Spleen (tissue), 11 donors: ENCODE measurements around the gene TTLL11. TPM values are rescaled to one million over a fixed set of nuclear protein-coding genes. Genes with fewer than 3 reads are reported as not detected.

ENCODE experiments used
- DNase-seq: peaks from one replicate; pipeline ENCODE4 v3.0.0-alpha.2; 2020
- H3K27ac ChIP-seq, 8 donors: fragments of 200-600 bp; sonication (generic) in 7 of 8; 1 replicate in 4 of 8; 2 replicates in 4 of 8; pipeline versions ENCODE4 v1.5.0 to v1.8.0; 2016 to 2021; ENCODE audit warnings: inconsistent platforms in 4 of 8, mild to moderate bottlenecking in 4 of 8, moderate library complexity in 1 of 8
- H3K27me3 ChIP-seq, 7 donors: fragments of 200-600 bp; sonication (generic) in 6 of 7; replicated peaks in 1 of 7; 1 replicate in 4 of 7; 2 replicates in 3 of 7; pipeline versions ENCODE4 v1.5.0 to v1.8.0; 2016 to 2021; ENCODE audit warnings: inconsistent platforms in 3 of 7, mild to moderate bottlenecking in 1 of 7
- H3K36me3 ChIP-seq, 6 donors: fragments of 200-600 bp; sonication (generic) in 5 of 6; 1 replicate in 4 of 6; 2 replicates in 2 of 6; pipeline versions ENCODE4 v1.5.0 to v1.8.0; 2016 to 2021; ENCODE audit warnings: inconsistent platforms in 2 of 6
- H3K4me1 ChIP-seq, 6 donors: fragments of 200-600 bp; sonication (generic) in 5 of 6; 1 replicate in 3 of 6; 2 replicates in 3 of 6; pipeline versions ENCODE4 v1.5.0 to v1.8.0; 2016 to 2021; ENCODE audit warnings: inconsistent platforms in 3 of 6
- H3K4me3 ChIP-seq, 8 donors: fragments of 200-600 bp; sonication (generic) in 7 of 8; 1 replicate in 4 of 8; 2 replicates in 4 of 8; pipeline versions ENCODE4 v1.5.0 to v1.8.0; 2016 to 2021; ENCODE audit warnings: inconsistent platforms in 4 of 8, mild to moderate bottlenecking in 4 of 8, moderate library complexity in 2 of 8
- H3K9me3 ChIP-seq, 8 donors: fragments of 200-600 bp; sonication (generic) in 7 of 8; 1 replicate in 4 of 8; 2 replicates in 4 of 8; pipeline versions ENCODE4 v1.5.0 to v1.8.0; 2016 to 2021; ENCODE audit warnings: inconsistent platforms in 4 of 8
- CTCF ChIP-seq, 11 experiments: fragments of 200-600 bp in 7 of 11; fragments of 450-650 bp in 4 of 11; sonication (generic) in 4 of 11; IDR thresholded peaks in 8 of 11; conservative IDR thresholded peaks in 3 of 11; 1 replicate in 7 of 11; 2 replicates in 4 of 11; pipeline versions ENCODE4 v1.4.0 to v1.8.0; 2016 to 2021; ENCODE audit warnings: antibody characterized with exemption in 11 of 11, inconsistent platforms in 4 of 11, mild to moderate bottlenecking in 1 of 11
- POLR2A ChIP-seq, 3 donors: fragments of 450-650 bp; IDR thresholded peaks; one replicate each; pipeline ENCODE4 v1.5.1; 2017; ENCODE audit warnings: antibody characterized with exemption in 3 of 3, mild to moderate bottlenecking in 1 of 3
- POLR2AphosphoS5 ChIP-seq, 3 donors: sonication (generic); formaldehyde crosslinking; IDR thresholded peaks; one replicate each; pipeline ENCODE4 v1.5.1; 2017; ENCODE audit warnings: antibody characterized with exemption in 3 of 3
- WGBS, 5 donors: extraction: QIAGEN DNeasy Blood & Tissue Kit in 3 of 5; methylation state at CpG; one replicate each; pipeline versions ENCODE4 v1.1.5 to v1.1.7; 2013 to 2018; 5-methylcytosine and 5-hydroxymethylcytosine counted together
- intact Hi-C: fragments of 100-400 bp; cut with DNase I; formaldehyde crosslinking; loops from one replicate; pipeline ENCODE4 v1.15.0; 2023; ENCODE audit warnings: low total_unique reads
- polyA plus RNA-seq, 3 donors: library from polyadenylated mRNA; stranded (reverse); fragments of 200-250 nt; gene quantifications; one replicate each; pipeline ENCODE4 v1.2.1, GENCODE V29; 2013
- total RNA-seq, 7 donors: library from RNA; depleted of rRNA in 3 of 7; stranded (reverse); fragments of >200 nt in 3 of 7; fragmentation: NEBNext Ultra II Directional in 4 of 7; extraction: Animal tissue kit (Norgen Biotek cat#: 25700) in 4 of 7; gene quantifications; one replicate each; pipeline versions ENCODE4 v1.1.0 to v1.2.1, GENCODE V29; 2016 to 2021
- donor health status: healthy with polysubstance abuse.
- donor health status: DM: no; HTN: no; CAD: no; lungs with moderate emphysema.
- donor health status: DM: no; HTN: no; CAD: no.
- donor health status: Bipolar disorder and iron deficiency.
- donor health status: healthy.
- donor health status: DM: no; HTN: no; CAD: no.
- donor health status: DM: yes; HTN: yes; CAD: no.

TTLL11 gene
- total and polyA plus RNA-seq, 10 donors: 1.6 to 12.8 (median 7.3) TPM

GRCh38 chr9:121818841-121819427 lies 274.2 kb downstream of the TTLL11 start:
- DNase-seq: no peak
- Histone ChIP-seq H3K27ac (no peak overlapping the region), H3K9me3 (no peaks in the 10 kb centered on the region), H3K27me3 (no peaks in the 10 kb centered on the region), H3K4me3 (no peak overlapping the region), H3K4me1 (peaks cover 0 to 23% (median 4%) of the 10 kb centered on the region in 6 donors), H3K36me3 (no peaks in the 10 kb centered on the region)
- 90 to 96% (median 94%) methylated on average over 12 of the region's 12 CpGs for WGBS, 5 donors
- intact Hi-C loops: no loop called here
- TF ChIP-seq CTCF (IDR thresholded peaks at IDR 0.05 in 8 of 11, conservative IDR thresholded peaks at IDR 0.05 in 3 of 11) (no peak), POLR2AphosphoS5 (IDR thresholded peaks at IDR 0.05) (no peak)

GRCh38 chr9:121818016-121818661 lies 275.0 kb downstream of the TTLL11 start:
- Histone ChIP-seq H3K4me3 (no peak overlapping the region), H3K36me3 (no peaks in the 10 kb centered on the region), H3K27ac (no peak overlapping the region), H3K9me3 (no peaks in the 10 kb centered on the region), H3K27me3 (no peaks in the 10 kb centered on the region), H3K4me1 (peaks cover 0 to 23% (median 4%) of the 10 kb centered on the region in 6 donors)
- TF ChIP-seq POLR2AphosphoS5 (IDR thresholded peaks at IDR 0.05): no peak
- TF ChIP-seq POLR2A (IDR thresholded peaks at IDR 0.05): no peak
- intact Hi-C loops: no loop called here
- DNase-seq: no peak
- 87 to 93% (median 90%) methylated on average over 18 to 19 of the region's 19 CpGs for WGBS, 5 donors

GRCh38 chr9:121817476-121817875 lies 275.6 kb downstream of the TTLL11 start:
- H3K4me3 ChIP-seq: no peak overlapping the region
- no peak for DNase-seq
- H3K9me3 ChIP-seq: no peaks in the 10 kb centered on the region
- H3K27me3 ChIP-seq: no peaks in the 10 kb centered on the region
- peaks cover 0 to 22% (median 4%) of the 10 kb centered on the region in 6 donors for H3K4me1 ChIP-seq
- WGBS, 5 donors: 83 to 92% (median 87%) methylated on average over 9 of the region's 9 CpGs
- TF ChIP-seq CTCF (IDR thresholded peaks at IDR 0.05 in 8 of 11, conservative IDR thresholded peaks at IDR 0.05 in 3 of 11) (no peak), POLR2AphosphoS5 (IDR thresholded peaks at IDR 0.05) (no peak), POLR2A (IDR thresholded peaks at IDR 0.05) (no peak)
- intact Hi-C loops: no loop called here
- no peak overlapping the region for H3K27ac ChIP-seq
- H3K36me3 ChIP-seq: no peaks in the 10 kb centered on the region

GRCh38 chr9:121816845-121817450 lies 276.2 kb downstream of the TTLL11 start:
- Histone ChIP-seq H3K36me3 (no peaks in the 10 kb centered on the region), H3K4me1 (peaks cover 0 to 17% (median 4%) of the 10 kb centered on the region in 6 donors), H3K4me3 (no peak overlapping the region), H3K9me3 (no peaks in the 10 kb centered on the region), H3K27me3 (no peaks in the 10 kb centered on the region), H3K27ac (no peak overlapping the region)
- TF ChIP-seq CTCF (IDR thresholded peaks at IDR 0.05 in 8 of 11, conservative IDR thresholded peaks at IDR 0.05 in 3 of 11): no peak
- TF ChIP-seq POLR2AphosphoS5 (IDR thresholded peaks at IDR 0.05): no peak
- no peak for TF ChIP-seq POLR2A (IDR thresholded peaks at IDR 0.05)
- WGBS, 5 donors: 82 to 91% (median 89%) methylated on average over 12 of the region's 12 CpGs
- DNase-seq: no peak
- intact Hi-C loops: no loop called here
